Heart left ventricle (tissue), 13 donors: ENCODE data around the gene SRR.

Experiments used
- CTCF ChIP-seq, 12 donors: fragments of 200-600 bp; sonication (generic) in 4 of 12; IDR thresholded peaks; one replicate each; pipeline versions ENCODE4 v1.5.0 to v1.8.0; 2018 to 2022; ENCODE audit warnings: antibody characterized with exemption in 12 of 12, mild to moderate bottlenecking in 5 of 12
- POLR2A ChIP-seq, 2 donors: fragments of 450-650 bp; IDR thresholded peaks; one replicate each; pipeline ENCODE4 v1.6.1; 2017; ENCODE audit warnings: antibody characterized with exemption in 2 of 2, mild to moderate bottlenecking in 2 of 2, moderate library complexity in 2 of 2
- donor health status: ischemic (EF 13 %, LVEDD 7.1; RV severe dilation, severe dysfunction).
- donor health status: DM: no; HTN: yes; CAD: no.
- donor health status: DM: no; HTN: no; CAD: no.
- donor health status: ischemic (EF 25% LVEDD 6.9; RV normal size, moderate dysfunction).
- donor health status: ischemic (EF 25% LVEDD 5.7; RV mildly dilated, moderate dysfunction).
- donor health status: ischemic (EF 35%, LVEDD 5.7; RV mildly dilated, moderate dysfunction).
- donor health status: nonischemic (EF 11% LVEDD 7.7; RV severe dilation, severe dysfunction).
- donor health status: DM: yes; HTN: yes; CAD: no.
- donor health status: PGD.
- donor health status: ischemic (EF 29% LVEDD 5.4; RV normal size, mild dysfunction).
- donor health status: nonischemic (EF 23%, LVEDD 6.1; RV moderate dilation, normal function).

- TF ChIP-seq CTCF (IDR thresholded peaks at IDR 0.05) = no peak
- no peak for TF ChIP-seq POLR2A (IDR thresholded peaks at IDR 0.05)
Observed at GRCh38 chr17:2267354-2267753, 36.4 kb upstream of the SRR start.
